PC-9 (cell line): ENCODE data around the gene ALK. TPM values are rescaled to one million over a fixed set of nuclear protein-coding genes. Genes with fewer than 3 reads are reported as not detected.

ENCODE experiments used
- BruUV-seq: library from RNA; stranded (reverse); fragments of 400-500 nt; replicated peaks from 2 replicates; lab custom pipeline; 2021; lab: Mats Ljungman, UMichigan
- CTCF ChIA-PET: fragments of 300-600 bp; sonication (Branson Sonifier 250); formaldehyde crosslinking; loops from one replicate; lab custom pipeline; 2022; ENCODE audit warnings: antibody characterized with exemption; lab: Charles Lee
- POLR2A ChIA-PET: fragments of 300-600 bp; sonication (Branson Sonifier 250); formaldehyde crosslinking; loops from one replicate; lab custom pipeline; 2022; ENCODE audit warnings: antibody characterized with exemption; ENCODE audit not compliant: unreplicated experiment; lab: Charles Lee
- DNase-seq, 2 experiments: peaks; one replicate each; pipeline versions ENCODE4 v3.0.0 to v3.0.0-alpha.2; 2015 to 2022; ENCODE audit warnings: mixed read lengths in 1 of 2
- H2AFZ ChIP-seq: fragments of 200-600 bp; sonication (generic); 2 replicates; pipeline ENCODE4 v1.8.1; 2017; ENCODE audit warnings: antibody characterized with exemption
- H3F3A ChIP-seq: fragments of 200-600 bp; sonication (generic); 2 replicates; pipeline ENCODE4 v1.8.1; 2017; ENCODE audit warnings: antibody characterized with exemption, mild to moderate bottlenecking, low read depth; ENCODE audit not compliant: insufficient read depth
- H3K27ac ChIP-seq: fragments of 200-600 bp; sonication (generic); 2 replicates; pipeline ENCODE4 v1.6.1; 2016; ENCODE audit warnings: mixed run types
- H3K27me3 ChIP-seq: fragments of 200-600 bp; sonication (generic); 2 replicates; pipeline ENCODE4 v1.6.1; 2016; ENCODE audit warnings: low read depth, mixed run types; ENCODE audit not compliant: insufficient read depth
- H3K36me3 ChIP-seq: fragments of 200-600 bp; sonication (generic); 2 replicates; pipeline ENCODE4 v1.6.1; 2016; ENCODE audit warnings: low read depth, mixed run types
- H3K4me1 ChIP-seq: fragments of 200-600 bp; sonication (generic); replicated peaks from 2 replicates; pipeline ENCODE4 v1.6.1; 2016; ENCODE audit warnings: mixed run types; ENCODE audit not compliant: insufficient read depth
- H3K4me2 ChIP-seq: fragments of 200-600 bp; sonication (generic); 2 replicates; pipeline ENCODE4 v1.6.1; 2017; ENCODE audit warnings: mixed run types
- H3K4me3 ChIP-seq: fragments of 200-600 bp; sonication (generic); 2 replicates; pipeline ENCODE4 v1.6.1; 2016; ENCODE audit warnings: mixed run types
- H3K79me2 ChIP-seq: fragments of 200-600 bp; sonication (generic); 2 replicates; pipeline ENCODE4 v1.6.1; 2017; ENCODE audit warnings: low read depth, mixed run types
- H3K9me2 ChIP-seq: fragments of 200-600 bp; sonication (generic); 2 replicates; pipeline ENCODE4 v1.8.1; 2017; ENCODE audit warnings: mild to moderate bottlenecking; ENCODE audit not compliant: insufficient read depth
- H3K9me3 ChIP-seq: fragments of 200-600 bp; sonication (generic); 2 replicates; pipeline ENCODE4 v1.8.1; 2016; ENCODE audit warnings: low read depth; ENCODE audit not compliant: insufficient read depth
- H4K20me1 ChIP-seq: fragments of 200-600 bp; sonication (generic); 2 replicates; pipeline ENCODE4 v1.8.1; 2017; ENCODE audit not compliant: insufficient read depth
- EZH2 ChIP-seq: fragments of 200-600 bp; sonication (generic); IDR thresholded peaks from 2 replicates; pipeline ENCODE4 v1.8.0; 2017; ENCODE audit warnings: antibody characterized with exemption, low read depth
- intact Hi-C: fragments of 100-400 bp; cut with micrococcal nuclease; formaldehyde crosslinking; loops from one replicate; pipeline ENCODE4 v1.10.0; 2022; ENCODE audit not compliant: unreplicated experiment
- total RNA-seq: library from RNA; stranded (reverse); gene quantifications from 2 replicates; pipeline ENCODE4 v1.2.3, GENCODE V29; 2021
- TF ChIP-seq, protein P1 (sequence below): fragments of 200-600 bp; sonication (generic); conservative IDR thresholded peaks from 2 replicates; pipeline ENCODE4 v1.6.1; 2017; ENCODE audit warnings: mixed run types, antibody characterized with exemption, mild to moderate bottlenecking, moderate library complexity

Gene ALK
- total RNA-seq, 1 experiment from 2014 or later, result not detected

DNA sequence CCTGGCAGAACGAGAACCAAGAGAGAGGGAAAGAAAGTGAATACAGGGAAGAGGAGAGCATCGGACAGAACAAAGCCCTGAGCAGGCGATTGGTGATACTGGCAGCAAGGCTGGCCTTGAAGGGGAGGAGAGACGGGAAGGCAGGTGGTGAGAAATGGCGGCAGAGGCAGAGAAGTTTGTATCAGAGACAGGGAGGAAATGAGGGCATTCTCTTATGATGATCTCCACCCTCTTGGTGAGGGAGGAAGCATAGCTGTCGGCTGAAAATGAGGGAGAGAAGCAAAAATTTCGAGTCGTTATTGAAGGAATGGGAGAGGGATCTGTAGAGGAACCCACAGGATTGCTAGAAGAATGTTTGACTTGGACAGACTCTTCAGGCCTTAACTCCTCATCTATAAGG, 725.6 kb downstream of the ALK start:
- no peak for TF ChIP-seq EZH2
- TF ChIP-seq, protein P1, sequence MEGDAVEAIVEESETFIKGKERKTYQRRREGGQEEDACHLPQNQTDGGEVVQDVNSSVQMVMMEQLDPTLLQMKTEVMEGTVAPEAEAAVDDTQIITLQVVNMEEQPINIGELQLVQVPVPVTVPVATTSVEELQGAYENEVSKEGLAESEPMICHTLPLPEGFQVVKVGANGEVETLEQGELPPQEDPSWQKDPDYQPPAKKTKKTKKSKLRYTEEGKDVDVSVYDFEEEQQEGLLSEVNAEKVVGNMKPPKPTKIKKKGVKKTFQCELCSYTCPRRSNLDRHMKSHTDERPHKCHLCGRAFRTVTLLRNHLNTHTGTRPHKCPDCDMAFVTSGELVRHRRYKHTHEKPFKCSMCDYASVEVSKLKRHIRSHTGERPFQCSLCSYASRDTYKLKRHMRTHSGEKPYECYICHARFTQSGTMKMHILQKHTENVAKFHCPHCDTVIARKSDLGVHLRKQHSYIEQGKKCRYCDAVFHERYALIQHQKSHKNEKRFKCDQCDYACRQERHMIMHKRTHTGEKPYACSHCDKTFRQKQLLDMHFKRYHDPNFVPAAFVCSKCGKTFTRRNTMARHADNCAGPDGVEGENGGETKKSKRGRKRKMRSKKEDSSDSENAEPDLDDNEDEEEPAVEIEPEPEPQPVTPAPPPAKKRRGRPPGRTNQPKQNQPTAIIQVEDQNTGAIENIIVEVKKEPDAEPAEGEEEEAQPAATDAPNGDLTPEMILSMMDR, result no peak
- Histone ChIP-seq H3K4me2 (no peak overlapping the region), H3K27ac (no peak overlapping the region), H2AFZ (no peak overlapping the region), H3K9me3 (no peaks in the 10 kb centered on the region), H3K4me3 (no peak overlapping the region), H3K4me1 (no peaks in the 10 kb centered on the region), H3F3A (peaks cover 19% of the 10 kb centered on the region), H4K20me1 (no peaks in the 10 kb centered on the region), H3K27me3 (no peaks in the 10 kb centered on the region), H3K36me3 (0 out of 2 replicates have a peak, but pooled peaks cover 4% of the 10 kb centered on the region), H3K79me2 (no peaks in the 10 kb centered on the region), H3K9me2 (no peaks in the 10 kb centered on the region)
- no peak for DNase-seq
- BruUV-seq, result no TSS peak
- intact Hi-C loops, result loop anchor here (2.0 kb wide), 1 partner anchor 141 kb away; no protein-coding TSS in a partner anchor
- CTCF ChIA-PET, result no interaction called here
- POLR2A ChIA-PET, result no interaction called here

DNA sequence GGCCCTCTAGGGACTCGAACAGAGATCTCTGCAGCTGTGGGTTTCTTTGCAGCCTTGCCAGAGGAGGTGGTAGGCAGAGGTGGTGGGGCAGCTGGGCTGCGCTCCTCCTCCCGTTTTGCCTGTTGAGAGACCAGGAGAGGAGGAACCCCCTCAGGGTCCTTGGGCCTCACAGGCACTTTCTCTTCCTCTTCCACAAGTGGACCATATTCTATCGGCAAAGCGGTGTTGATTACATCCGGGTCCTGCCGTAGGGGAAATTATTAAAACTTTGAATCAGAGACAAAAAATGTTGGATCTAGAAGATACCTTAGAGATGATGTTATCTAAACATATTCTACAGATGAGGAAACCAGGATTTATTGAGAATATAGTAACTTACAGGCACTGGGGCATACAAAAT, 727.7 kb downstream of the ALK start:
- ChIA-PET CTCF (no interaction called here), POLR2A (no interaction called here)
- Histone ChIP-seq H3K4me3 (no peak overlapping the region), H4K20me1 (no peaks in the 10 kb centered on the region), H3K36me3 (0 out of 2 replicates have a peak, but pooled peaks cover 4% of the 10 kb centered on the region), H3K27me3 (no peaks in the 10 kb centered on the region), H2AFZ (no peak overlapping the region), H3K27ac (no peak overlapping the region), H3K9me3 (no peaks in the 10 kb centered on the region), H3K4me2 (no peak overlapping the region), H3K4me1 (no peaks in the 10 kb centered on the region), H3F3A (peaks cover 19% of the 10 kb centered on the region), H3K79me2 (no peaks in the 10 kb centered on the region), H3K9me2 (no peaks in the 10 kb centered on the region)
- intact Hi-C loops, result no loop called here
- TF ChIP-seq, protein P1, result no peak
- TF ChIP-seq EZH2, result no peak
- BruUV-seq, result no TSS peak
- DNase-seq, result no peak

DNA sequence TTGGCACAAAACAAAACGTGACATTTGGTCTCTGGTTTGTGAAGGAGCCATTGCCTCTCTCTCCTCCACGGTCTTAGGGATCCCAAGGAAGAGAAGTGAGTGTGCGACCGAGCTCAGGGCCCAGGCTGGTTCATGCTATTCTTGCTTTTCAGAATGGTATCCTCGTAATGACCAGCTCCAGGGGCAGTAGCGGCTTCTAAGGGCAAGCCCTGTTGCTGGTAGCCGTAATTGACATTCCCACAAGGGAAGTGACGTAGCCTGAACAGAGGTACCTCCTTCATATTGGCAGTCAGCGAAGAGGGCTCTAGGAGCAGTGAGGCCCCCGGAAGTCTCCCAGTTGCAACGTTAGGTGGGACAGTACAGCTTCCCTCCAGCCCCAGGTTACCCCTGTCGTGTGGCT, 728.3 kb downstream of the ALK start:
- Histone ChIP-seq H3K9me2 (no peaks in the 10 kb centered on the region), H3F3A (peaks cover 19% of the 10 kb centered on the region), H3K4me3 (no peak overlapping the region), H3K27me3 (no peaks in the 10 kb centered on the region), H3K27ac (no peak overlapping the region), H3K36me3 (0 out of 2 replicates have a peak, but pooled peaks cover 4% of the 10 kb centered on the region), H2AFZ (no peak overlapping the region), H3K4me2 (no peak overlapping the region), H3K9me3 (no peaks in the 10 kb centered on the region), H4K20me1 (no peaks in the 10 kb centered on the region), H3K79me2 (no peaks in the 10 kb centered on the region), H3K4me1 (no peaks in the 10 kb centered on the region)
- intact Hi-C loops, result no loop called here
- TF ChIP-seq EZH2, result no peak
- TF ChIP-seq, protein P1, result no peak
- POLR2A ChIA-PET, result interaction anchor here (0.7 kb wide), 1 partner anchor 205 kb away, joined by 4 read pairs; no protein-coding TSS in a partner anchor
- CTCF ChIA-PET, result no interaction called here
- no TSS peak for BruUV-seq
- no peak for DNase-seq
